ENCODE measurements around the gene CCT7.

DNA sequence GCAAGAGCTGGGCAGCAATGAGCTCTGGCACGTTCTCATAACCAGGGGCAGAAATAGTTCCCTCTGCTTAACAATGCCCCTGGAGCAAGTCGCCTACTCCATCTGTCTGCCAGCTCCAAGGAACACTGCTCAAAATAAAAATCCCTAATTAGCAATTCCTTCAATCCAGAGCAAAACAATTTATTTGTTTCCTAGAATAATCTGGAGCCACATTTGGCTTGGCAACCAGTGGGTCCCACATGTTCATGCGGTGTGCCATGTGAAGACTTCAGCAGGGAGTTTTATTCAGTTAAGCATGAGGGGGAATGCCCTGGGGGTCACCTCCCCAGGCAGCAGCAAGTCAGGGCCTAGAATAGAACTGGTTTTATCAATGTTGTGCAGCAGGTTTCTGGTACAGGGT is 66.8 kb downstream of the CCT7 start:
- TF ChIP-seq, protein P1, sequence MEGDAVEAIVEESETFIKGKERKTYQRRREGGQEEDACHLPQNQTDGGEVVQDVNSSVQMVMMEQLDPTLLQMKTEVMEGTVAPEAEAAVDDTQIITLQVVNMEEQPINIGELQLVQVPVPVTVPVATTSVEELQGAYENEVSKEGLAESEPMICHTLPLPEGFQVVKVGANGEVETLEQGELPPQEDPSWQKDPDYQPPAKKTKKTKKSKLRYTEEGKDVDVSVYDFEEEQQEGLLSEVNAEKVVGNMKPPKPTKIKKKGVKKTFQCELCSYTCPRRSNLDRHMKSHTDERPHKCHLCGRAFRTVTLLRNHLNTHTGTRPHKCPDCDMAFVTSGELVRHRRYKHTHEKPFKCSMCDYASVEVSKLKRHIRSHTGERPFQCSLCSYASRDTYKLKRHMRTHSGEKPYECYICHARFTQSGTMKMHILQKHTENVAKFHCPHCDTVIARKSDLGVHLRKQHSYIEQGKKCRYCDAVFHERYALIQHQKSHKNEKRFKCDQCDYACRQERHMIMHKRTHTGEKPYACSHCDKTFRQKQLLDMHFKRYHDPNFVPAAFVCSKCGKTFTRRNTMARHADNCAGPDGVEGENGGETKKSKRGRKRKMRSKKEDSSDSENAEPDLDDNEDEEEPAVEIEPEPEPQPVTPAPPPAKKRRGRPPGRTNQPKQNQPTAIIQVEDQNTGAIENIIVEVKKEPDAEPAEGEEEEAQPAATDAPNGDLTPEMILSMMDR (IDR thresholded peaks at IDR 0.05; ENCODE audit: low read depth, low read length, poor library complexity, severe bottlenecking), result no peak
- TF ChIP-seq EZH2phosphoT487 (IDR thresholded peaks at IDR 0.05; ENCODE audit: borderline replicate concordance, low read length), result no peak

All from DOHH2 (cell line).